ENCODE results near the gene ENTR1. TPM values are rescaled to one million over a fixed set of nuclear protein-coding genes. Genes with fewer than 3 reads are reported as not detected.
A peak's percentile ranks its signal among the peaks of the same experiment; 100 is the strongest.

The ENTR1 gene
- total and polyA plus RNA-seq, 10 of the 15 experiments (the other 5 are each of a cell fraction or from before 2014, with no cell fraction given) = 8.2 to 96.4 (median 41.1) TPM

DNA sequence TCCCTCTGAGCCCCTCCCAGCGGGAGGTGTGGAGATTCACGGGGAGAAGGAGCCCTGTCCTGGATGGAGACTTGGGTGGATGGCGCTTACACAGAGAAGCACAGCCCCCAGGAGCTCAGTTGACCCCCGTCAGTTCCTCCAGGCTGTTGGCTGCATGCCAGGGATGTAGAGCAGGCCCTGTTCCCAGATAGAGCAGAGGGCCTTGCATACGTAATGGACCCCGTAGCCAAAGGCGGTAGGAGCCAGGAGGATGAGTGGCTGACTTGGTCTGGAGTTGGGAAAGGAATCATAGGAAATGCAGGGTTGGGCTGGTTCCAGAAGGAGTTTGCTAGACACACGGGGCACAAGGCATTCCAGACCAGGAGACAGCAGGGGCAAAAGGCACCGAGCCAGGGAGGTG is 2.5 kb upstream of the ENTR1 start (continued):
- TF ChIP-seq, protein P1, sequence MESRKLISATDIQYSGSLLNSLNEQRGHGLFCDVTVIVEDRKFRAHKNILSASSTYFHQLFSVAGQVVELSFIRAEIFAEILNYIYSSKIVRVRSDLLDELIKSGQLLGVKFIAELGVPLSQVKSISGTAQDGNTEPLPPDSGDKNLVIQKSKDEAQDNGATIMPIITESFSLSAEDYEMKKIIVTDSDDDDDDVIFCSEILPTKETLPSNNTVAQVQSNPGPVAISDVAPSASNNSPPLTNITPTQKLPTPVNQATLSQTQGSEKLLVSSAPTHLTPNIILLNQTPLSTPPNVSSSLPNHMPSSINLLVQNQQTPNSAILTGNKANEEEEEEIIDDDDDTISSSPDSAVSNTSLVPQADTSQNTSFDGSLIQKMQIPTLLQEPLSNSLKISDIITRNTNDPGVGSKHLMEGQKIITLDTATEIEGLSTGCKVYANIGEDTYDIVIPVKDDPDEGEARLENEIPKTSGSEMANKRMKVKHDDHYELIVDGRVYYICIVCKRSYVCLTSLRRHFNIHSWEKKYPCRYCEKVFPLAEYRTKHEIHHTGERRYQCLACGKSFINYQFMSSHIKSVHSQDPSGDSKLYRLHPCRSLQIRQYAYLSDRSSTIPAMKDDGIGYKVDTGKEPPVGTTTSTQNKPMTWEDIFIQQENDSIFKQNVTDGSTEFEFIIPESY (IDR thresholded peaks at IDR 0.05) = no peak
- TF ChIP-seq MTA3 (IDR thresholded peaks at IDR 0.05; ENCODE audit: borderline replicate concordance, low read length) (no peak), MEF2A (IDR thresholded peaks at IDR 0.05; ENCODE audit: insufficient read depth, low read depth, low read length) (no peak), ZNF274 (IDR thresholded peaks at IDR 0.05; ENCODE audit: insufficient read depth, insufficient read length) (no peak), HDAC2 (IDR thresholded peaks at IDR 0.05) (no peak)
- TF ChIP-seq, protein P2, sequence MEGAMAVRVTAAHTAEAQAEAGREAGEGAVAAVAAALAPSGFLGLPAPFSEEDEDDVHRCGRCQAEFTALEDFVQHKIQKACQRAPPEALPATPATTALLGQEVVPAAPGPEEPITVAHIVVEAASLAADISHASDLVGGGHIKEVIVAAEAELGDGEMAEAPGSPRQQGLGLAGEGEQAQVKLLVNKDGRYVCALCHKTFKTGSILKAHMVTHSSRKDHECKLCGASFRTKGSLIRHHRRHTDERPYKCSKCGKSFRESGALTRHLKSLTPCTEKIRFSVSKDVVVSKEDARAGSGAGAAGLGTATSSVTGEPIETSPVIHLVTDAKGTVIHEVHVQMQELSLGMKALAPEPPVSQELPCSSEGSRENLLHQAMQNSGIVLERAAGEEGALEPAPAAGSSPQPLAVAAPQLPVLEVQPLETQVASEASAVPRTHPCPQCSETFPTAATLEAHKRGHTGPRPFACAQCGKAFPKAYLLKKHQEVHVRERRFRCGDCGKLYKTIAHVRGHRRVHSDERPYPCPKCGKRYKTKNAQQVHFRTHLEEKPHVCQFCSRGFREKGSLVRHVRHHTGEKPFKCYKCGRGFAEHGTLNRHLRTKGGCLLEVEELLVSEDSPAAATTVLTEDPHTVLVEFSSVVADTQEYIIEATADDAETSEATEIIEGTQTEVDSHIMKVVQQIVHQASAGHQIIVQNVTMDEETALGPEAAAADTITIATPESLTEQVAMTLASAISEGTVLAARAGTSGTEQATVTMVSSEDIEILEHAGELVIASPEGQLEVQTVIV (IDR thresholded peaks at IDR 0.05; ENCODE audit: borderline replicate concordance, partially characterized antibody) = no peak
- TF ChIP-seq, protein P3, sequence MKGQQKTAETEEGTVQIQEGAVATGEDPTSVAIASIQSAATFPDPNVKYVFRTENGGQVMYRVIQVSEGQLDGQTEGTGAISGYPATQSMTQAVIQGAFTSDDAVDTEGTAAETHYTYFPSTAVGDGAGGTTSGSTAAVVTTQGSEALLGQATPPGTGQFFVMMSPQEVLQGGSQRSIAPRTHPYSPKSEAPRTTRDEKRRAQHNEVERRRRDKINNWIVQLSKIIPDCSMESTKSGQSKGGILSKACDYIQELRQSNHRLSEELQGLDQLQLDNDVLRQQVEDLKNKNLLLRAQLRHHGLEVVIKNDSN (IDR thresholded peaks at IDR 0.05; ENCODE audit: borderline replicate concordance, extremely low read length, insufficient read depth, low read depth, low read length) = no peak

DNA sequence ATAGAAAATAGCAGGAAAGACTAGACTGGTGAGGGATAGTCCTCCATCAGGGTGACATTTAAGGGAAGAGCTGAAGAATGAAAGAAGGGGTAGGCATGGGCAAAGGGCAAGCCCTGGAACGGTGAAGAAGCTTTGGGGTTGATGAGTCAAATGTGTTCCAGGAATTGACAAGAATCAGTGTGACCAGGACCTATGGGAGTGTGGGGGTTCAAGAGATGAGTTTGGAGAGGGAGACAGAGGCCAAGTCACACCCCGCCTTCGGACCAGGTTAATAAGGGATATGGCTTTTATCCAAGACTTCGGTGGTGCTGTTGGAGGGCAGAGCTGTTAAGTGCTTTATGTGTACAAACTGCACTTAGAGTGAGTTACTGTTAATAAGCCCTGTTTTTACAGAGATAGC is 964 bp upstream of the ENTR1 start:
- ChIA-PET SMC1A (ENCODE audit: uncharacterized antibody, unreplicated experiment) (no interaction called here), POLR2A (no interaction called here), CTCF (no interaction called here), RAD21 (ENCODE audit: unreplicated experiment) (no interaction called here)
- TSS peak; percentile 83 for BruUV-seq (replicated peaks)
- no peak for ATAC-seq
- Histone ChIP-seq H3K4me1 (ENCODE audit: control insufficient read depth, insufficient read depth, low read length) (peaks cover 16% of the 10 kb centered on the region), H3K4me2 (ENCODE audit: control insufficient read depth, insufficient read depth) (peak overlapping the region; percentile 46), H3K36me3 (ENCODE audit: control insufficient read depth in 2 of 2, insufficient read depth in 2 of 2, low read length in 1 of 2) (peaks cover 18 to 21% of the 10 kb centered on the region in 2 experiments; a peak in 3 of 4 replicates), H2AFZ (ENCODE audit: control insufficient read depth, low read depth, low read length) (no peak overlapping the region), H3K27ac (ENCODE audit: control insufficient read depth, insufficient read depth) (peak overlapping the region; percentile 92; the same call in 1 of the 2 replicates), H3K9ac (ENCODE audit: control insufficient read depth, insufficient read depth, low read length) (peak overlapping the region; percentile 91), H3K79me2 (ENCODE audit: control insufficient read depth, insufficient read depth, low read length) (peaks cover 55% of the 10 kb centered on the region), H4K20me1 (ENCODE audit: control insufficient read depth, insufficient read depth) (no peaks in the 10 kb centered on the region), H3K4me3 (peak overlapping the region; percentile 96), H3K27me3 (replicated peaks in 1 of 2; ENCODE audit: control insufficient read depth in 2 of 2, insufficient read depth in 2 of 2, low read length in 1 of 2) (no peaks in the 10 kb centered on the region), H3K9me3 (replicated peaks; ENCODE audit: control insufficient read depth, insufficient read depth, low read length) (no peaks in the 10 kb centered on the region)
- intact Hi-C loops (cut with micrococcal nuclease; ENCODE audit: unreplicated experiment) = loop anchor here (2.0 kb wide), 1 partner anchor 71 kb away; the partner anchor contains the start of gene SEC16A
- WGBS (ENCODE audit: insufficient coverage, insufficient replicate concordance, low lambda C conversion rate, missing lambda C conversion rate) = 42% methylated on average over 4 of the region's 4 CpGs
- no peak for DNase-seq (ENCODE audit: low read depth, low spot score)
- in situ Hi-C loops (cut with MboI) = no loop called here
- no peak for TF ChIP-seq MYB (IDR thresholded peaks at IDR 0.05; ENCODE audit: borderline replicate concordance, low read depth, low read length)
- FAIRE-seq = no peak

Measured in GM12878 (cell line).